HG02943 (cell line): ENCODE measurements around the gene AFAP1L1.
A peak's percentile ranks its signal among the peaks of the same experiment; 100 is the strongest.

ENCODE experiments used
- ATAC-seq: cut with Tn5 transposase; IDR thresholded peaks from one replicate; pipeline ENCODE4 v1.9.1; 2021; ENCODE audit warnings: mild to moderate bottlenecking, low read depth, moderate library complexity; ENCODE audit not compliant: unreplicated experiment

The AFAP1L1 gene

DNA sequence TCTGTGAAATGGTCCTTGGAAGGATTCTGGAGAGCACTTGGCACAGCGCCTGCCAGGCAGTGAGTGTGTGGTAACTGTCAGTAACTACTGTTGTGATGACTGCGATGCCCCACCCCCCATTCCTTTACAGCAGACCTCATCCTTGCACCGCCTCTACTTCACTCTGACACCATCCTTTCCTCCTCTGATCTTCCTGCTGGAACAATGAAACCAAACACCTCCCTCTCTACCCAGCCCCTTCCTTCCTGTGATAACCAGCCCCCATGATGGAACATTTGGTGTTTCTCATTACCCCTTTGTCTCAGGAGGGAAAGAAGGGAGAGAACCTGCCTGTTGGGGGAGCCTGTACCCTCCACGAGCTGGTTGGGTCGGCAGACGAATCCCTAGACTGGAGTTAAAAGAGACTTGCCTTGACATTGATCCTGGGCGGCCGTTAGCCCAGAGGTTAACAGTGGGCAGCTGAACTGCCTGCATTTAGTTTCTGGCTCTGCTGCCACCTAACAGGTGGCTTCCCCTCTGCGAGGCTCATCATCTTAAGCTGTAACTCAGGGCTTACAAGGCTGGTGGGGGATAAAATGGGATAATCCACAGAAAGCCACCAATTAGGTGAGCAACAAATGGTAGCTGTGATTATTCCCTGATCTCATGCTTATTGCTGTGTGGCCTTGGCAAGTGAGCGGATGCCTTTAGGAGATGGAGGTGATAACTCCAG, 39.4 kb downstream of the AFAP1L1 start:
- ATAC-seq: no peak

DNA sequence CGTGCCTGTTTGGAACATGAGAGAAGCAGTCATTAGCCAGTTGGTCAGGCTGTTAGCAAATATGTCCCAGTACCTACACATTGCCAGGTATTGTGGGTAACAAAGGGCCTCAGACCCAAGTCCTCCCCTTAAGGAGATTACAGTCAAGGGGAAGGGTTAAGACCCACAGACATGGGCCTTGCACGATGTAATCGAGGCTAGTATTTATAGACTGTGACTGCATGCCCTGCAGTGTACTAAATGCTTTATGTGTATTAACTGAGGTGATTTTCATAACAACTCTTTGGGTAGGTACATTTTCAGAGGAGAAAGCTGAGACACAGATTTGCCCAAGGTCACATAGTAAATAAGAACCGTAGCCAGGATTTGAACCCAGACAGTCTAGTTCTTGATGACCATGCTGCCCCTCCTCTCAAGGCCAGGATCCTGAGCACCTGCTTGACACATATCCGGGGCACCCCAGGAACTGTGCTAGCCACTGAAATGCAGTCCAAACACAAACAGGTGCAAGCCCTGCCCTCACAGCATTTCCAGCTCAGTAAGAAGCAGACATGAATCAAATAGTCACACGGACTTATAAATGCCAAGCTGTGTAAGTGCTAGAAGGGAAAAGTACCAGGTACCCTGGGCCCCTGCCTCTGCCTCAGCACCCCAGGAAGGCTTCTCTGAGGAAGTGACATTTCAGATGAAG, 41.6 kb downstream of the AFAP1L1 start:
- no peak for ATAC-seq

DNA sequence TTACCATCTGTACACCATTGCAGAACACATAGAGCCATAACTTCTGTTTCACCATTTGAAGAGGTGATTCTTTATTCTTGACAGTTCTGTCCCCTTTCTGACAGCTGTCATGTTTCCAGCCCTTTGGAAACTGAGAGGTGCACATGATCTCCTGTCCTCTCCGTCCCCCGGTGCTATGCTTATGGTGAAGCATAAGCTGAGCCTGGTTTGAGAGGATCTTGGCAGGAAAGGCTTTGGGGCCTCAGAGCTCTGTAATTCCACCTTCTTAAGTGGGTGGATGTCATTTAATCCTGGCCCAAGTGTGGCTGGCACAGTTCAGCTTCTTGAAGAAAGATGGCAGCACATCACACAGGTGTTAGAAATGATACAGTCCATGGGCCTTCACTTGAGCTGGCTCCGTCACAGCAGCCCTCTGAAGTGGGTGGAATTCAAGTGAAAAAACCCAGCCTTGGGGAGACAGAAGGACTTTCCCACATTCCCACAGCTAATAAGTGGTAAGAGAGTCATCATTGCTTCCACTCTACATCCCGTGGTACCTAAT, 43.0 kb downstream of the AFAP1L1 start:
- ATAC-seq: no peak

DNA sequence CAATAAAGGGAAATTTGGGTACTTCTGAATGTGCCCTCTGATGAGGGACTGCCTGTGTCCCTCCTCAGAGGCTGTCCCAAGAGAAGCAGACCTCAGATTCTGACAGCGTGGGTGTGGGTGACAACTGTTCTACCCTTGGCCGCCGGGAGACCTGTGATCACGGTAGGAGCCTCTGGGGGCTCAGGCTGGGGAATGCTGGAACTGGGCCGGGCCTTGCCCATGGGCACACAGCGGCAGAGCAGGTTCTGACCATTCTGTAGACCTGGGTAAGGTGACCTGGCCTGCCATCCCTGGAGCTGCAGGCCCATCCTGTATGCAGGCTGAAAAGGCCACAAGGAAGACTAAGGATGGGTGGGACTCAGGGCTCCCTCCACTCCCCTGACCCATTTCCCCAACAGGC, 44.1 kb downstream of the AFAP1L1 start:
- ATAC-seq: no peak

DNA sequence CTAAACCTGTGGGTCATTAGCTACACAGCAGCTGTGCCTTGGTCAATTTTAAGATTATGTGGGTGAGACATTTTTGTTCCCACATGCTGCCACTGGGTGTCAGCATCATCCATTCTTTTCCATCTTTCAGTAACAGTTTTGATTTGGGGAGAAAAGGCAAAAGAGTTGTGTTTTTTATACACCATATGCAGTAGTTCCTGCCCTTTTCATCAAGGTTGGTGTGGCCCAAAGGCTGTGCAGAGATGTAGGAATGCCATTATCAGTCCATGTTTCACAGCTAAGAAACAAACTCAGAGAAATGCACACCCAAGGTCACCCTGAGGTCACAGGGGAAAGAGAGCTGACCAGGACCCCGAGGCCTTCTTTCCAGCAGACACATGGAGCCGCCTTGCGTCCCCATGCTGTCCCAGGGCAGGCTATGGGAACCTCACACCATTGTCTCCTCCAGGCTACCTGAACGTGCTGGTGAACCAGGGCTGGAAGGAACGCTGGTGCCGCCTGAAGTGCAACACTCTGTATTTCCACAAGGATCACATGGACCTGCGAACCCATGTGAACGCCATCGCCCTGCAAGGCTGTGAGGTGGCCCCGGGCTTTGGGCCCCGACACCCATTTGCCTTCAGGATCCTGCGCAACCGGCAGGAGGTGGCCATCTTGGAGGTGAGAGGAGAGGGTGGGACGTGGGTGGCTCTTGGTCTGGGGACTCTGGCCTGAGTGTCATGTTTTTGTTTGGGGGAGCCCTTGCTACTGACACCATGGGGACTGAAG, 45.8 kb downstream of the AFAP1L1 start:
- no peak for ATAC-seq

DNA sequence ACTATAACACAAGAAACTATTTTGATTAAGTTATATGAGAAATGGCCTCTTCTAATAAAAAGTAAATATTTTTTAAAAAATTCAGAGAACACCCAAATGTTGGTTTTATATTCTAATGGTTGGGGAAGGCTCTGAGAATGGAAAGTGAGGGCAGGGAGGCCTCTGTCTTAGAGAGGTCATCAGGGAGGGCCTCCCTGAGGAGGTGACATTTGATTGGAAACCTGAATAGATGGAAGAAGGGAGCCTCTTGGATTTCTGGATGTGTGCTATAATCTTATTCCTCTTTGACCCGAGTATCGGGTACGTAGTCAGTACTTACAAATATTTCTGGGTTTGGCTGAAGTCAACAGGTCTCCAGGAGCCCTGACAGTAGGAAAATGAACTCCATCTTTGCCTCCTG, 47.5 kb downstream of the AFAP1L1 start:
- ATAC-seq: no peak

DNA sequence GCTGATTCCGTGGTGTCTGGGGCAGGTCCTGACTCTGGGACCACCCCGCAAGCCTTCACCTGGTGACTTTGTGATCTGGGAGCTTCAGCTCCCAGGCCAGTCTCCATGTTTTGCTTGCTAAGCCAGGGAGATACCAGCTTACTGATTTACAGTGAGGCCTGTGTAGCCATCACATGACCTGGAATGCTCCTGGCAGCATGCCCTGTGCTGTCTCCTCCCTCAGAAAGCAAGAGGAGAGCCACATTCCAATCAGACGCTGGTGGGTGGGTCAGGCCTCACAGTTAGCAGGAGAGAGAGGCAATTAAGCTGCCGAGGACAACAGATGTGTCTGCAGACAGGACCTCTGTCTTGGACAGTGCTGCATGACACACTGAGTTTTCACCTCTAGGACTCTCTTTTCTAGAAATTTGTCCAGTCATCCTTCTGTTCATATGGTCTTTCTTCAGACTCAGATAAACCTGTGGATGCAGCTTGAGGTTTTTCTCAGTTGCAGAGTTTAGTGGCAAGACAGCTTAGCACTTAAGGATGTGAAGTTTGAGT, 49.2 kb downstream of the AFAP1L1 start:
- ATAC-seq: no peak

DNA sequence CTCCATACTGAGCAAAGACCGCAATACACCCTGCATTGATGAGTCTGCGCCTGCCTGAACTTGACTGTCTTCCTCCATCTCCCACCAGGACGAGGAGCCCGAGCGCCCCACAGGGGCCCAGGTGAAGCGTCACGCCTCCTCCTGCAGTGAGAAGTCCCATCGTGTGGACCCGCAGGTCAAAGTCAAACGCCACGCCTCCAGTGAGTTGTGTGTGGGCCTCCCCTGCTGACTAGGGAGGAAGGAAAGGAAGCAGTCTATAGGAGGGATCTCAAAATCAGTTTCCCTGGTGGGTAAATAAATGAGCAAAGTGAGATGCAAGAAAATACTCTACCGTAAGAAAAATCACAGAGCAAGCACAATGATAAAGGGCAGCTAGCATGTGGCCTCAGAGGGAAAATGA, 50.9 kb downstream of the AFAP1L1 start:
- ATAC-seq: no peak

DNA sequence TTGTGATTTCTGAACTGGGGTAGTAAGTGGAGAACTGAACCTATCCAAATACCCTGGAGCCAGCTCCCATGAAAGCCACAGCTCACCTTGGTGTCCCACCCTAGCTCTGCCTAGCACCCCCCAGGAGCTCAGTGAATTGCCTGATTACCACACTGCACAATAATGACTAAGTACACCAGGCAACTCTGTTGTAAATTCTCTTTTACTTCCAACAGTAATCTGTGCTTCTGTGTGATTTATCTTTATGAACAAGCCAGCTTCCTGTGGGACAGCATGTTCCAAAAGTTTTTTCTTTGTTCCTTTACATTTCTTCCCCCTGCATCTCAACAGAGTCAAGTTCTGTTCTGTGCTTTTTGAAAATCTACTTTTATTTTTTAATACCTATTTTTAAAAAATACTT, 51.6 kb downstream of the AFAP1L1 start:
- ATAC-seq: no peak

DNA sequence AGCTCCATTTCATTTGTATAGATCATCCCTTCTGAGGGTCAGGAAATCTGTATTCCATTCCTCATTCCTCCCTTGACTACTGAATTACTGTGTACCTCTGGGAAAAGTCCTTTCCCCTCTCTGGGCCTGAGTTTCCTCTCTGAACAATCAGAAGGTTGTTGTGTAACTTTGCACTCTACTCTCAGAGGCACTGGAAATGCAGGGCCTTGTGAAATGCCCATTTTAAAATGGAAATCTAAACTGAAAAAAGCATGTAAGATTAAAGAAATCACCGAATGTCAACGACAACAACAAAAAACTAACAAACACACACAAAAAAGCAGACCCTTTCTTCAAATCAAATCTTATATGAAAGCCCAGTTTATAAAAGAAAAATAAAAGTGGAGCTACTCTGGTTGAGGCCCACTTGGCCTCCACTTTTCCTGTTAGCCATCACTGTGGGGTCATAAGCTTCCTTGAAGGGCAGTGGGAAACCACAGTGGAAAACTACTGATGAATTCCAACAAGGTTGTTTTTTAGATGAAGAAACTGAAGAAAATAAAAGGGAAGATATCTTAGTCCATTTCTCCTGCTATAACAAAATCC, 52.1 kb downstream of the AFAP1L1 start:
- ATAC-seq: no peak

DNA sequence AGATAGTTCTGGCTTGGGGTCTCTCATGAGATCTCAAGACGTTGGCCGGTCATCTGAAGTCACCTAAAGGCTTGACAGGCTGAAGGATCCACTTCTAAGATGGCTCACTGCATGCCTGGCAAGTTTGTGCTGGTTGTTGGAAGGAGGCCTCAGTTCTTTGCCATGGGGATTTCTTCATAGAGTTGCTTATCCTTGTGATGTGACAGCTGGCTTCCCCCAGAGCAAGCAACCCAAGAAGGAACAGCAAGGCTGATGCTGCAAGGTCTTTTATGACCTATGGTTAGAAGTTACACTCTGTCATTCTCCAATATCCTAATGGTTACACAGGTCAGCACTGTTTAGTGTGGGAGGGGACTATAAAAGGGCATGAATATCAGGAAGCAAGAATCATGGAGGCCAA, 53.0 kb downstream of the AFAP1L1 start:
- ATAC-seq: no peak

DNA sequence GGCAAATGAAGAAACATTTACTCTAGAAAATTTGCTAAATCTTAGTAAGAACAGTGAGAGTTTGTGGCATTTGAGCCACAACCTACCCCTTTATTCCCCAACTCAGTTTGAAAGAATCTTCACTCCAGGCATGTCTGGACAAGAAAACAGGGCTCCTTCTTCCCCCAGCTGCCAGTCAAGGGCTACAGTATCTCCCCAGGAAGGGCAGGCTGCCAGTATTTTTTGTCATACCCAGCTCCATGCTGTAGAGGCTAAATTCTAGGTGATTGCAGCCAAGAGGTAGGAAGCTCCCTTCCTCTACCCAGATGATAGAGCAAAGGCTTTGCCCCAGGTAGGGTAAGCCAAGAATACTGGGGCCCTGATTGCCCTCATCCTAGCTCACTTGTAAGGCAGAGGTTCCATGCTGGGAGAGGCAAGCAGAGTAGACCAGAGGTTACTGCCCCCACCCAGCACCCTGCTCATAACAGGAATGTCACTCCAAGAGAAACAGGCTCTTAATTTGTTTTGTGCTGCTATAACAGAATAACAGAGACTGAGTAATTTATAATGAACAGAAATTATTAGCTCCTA, 53.6 kb downstream of the AFAP1L1 start:
- no peak for ATAC-seq

DNA sequence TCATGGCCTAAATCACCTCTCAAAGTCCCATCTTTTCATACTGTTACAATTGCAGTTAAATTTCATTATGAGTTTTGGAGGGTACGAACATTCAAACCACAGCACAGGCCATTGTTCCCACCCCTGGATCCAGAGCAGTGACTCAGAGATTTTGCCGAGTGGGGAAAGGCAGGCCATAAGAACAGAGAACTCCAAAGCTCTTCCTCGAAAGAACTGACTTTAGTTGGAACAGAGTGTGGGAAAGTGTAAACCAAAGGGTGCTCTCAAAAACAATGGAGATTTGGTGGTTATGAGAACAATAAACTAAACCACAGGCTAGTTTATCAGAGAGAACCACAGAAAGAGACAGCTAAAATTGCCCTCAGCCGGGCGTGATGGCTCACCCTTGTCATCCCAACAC, 54.2 kb downstream of the AFAP1L1 start:
- no peak for ATAC-seq

DNA sequence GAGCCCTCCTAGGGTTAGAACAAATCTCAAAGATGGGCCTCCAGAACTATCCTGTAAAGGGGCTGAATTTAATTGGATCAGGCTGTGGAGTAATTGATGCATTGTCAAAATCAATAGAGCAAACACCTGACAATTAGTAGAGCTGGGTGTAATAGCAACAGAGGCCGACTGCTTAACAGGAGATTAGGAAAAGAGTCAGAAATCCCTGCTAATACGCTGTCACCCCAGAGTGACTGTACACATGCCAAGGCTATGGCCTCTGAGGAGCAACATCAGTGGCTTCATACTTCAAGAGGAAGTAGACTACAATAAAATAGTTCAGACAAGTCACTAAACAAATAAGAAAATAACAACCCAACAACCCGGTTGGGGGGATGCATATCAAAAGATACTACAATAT, 55.0 kb downstream of the AFAP1L1 start:
- no peak for ATAC-seq

DNA sequence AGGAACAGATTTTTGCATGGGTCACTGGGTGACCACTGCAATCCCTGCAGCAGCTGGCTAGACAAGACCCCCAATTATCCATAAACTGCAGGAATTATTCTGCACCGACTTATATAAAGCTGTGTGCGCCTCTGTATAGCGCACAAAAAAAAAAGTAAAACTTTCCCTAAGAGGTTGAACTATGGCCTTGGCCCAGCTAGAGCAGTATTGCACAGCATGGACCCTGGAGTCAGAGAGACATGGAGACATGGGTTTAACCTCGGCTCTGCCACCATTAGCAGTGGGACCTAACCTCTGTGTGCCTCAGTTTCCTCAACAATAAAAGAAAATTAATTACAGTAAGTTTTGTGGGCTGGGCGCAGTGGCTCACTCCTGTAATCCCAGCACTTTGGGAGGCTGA, 56.5 kb downstream of the AFAP1L1 start:
- no peak for ATAC-seq

DNA sequence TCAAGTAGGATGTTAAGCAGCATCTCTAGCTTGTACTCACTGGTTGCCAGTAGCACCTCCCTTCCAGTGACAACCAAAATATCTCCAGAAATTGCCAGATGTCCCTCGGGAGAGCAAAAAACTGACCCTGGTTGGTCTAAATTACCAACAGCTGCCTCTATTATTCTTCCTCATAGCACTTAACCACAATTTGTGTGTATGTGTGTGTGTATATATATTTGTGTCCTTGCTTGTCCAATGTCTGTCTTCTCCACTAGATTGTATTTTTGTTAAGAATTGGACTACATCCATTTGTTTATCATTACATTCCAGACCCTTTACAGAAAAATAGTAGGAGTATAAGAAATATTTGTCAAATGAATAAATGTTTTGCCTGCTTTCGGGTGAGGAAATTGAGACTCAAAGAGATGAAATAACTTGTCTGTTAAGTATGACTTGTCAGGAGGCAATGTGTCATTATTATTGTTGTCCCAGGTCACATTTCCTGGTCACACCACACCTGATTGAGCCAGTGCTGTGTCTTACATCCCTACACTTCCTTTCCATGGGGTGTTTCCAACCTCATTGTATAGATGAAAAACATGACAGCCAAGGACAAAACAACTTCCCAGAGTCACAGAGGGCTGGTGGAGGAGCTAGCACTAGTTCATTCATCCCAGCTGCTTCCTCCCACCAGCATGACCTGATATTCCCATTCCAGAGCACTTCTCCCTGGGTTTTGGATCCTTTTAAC, 62.2 kb downstream of the AFAP1L1 start:
- ATAC-seq: no peak

DNA sequence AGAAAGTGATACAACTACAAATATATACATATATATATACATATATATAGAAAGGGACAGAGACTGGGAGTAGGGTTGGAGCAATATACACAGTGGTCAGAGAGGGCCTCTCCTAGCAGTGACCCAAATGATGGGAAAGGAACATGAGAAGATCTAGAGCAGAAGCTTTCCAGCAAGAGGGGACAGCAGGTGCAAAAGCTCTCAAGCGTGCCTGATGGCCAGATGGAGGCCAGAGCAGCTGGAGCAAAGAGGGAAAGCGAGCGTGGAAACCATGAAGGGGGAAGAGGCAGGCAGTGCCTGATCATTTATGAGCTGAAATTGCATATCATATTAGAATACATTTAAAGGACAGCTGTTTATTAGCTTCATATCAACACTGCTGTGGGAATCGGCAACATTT, 66.1 kb downstream of the AFAP1L1 start:
- ATAC-seq: no peak

DNA sequence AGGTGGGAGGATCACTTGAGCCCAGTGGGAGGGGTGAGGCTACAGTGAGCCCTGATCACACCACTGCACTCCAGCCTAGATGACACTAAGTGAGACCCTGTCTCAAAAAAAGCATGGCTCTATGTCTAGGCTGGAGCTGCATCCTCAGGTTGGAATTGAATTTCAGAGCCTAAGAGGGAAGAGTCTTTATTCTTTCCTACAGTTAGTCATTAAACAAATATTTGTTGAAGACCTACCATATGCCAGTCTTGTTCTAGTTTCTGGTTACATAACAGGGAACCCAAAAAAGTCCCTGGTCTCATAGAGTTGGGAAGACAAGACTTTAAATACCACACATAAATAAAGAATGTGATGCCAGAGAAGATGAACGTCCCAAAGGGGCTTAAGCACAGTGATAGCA, 66.7 kb downstream of the AFAP1L1 start:
- ATAC-seq: no peak

DNA sequence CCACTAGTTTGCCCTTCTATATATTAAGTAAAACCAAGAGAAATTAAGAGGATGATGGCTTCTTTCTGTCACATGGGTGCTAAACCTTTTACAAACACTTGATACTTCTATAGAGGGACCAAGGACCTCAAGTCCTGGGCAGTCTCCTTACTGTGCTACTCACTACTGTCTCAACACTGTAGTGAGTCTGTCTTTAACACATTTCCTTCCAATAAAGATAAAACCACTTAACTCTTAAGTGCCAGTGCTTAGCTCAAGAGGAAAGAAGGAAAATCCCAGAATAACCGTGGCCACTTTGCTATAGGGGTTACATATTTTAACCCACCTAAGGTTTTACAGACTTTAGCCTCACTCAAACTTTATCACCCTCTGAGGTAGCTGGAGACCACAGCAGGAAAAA, 69.3 kb downstream of the AFAP1L1 start:
- no peak for ATAC-seq

DNA sequence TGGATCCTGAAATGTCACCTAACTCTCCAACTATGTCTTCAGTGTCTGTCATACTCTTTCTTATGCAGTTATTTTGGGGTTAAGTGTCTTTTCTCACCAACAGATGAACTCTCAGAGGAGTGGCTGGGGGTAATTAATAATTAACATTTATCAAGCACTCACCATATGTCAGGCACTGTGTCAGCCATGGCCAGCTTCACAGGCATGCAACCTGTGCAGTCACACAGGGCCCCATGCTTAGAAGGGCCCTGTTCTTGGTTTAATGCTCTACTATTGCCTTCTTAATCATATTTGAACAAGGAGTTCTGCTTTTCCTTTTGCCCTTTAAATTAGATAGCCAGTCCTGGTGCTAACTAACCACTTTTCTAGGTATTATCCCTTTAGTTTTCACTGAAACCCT, 70.2 kb downstream of the AFAP1L1 start:
- peak; percentile 39 for ATAC-seq
